ENCODE results near the gene RAPSN.

Gene RAPSN

DNA sequence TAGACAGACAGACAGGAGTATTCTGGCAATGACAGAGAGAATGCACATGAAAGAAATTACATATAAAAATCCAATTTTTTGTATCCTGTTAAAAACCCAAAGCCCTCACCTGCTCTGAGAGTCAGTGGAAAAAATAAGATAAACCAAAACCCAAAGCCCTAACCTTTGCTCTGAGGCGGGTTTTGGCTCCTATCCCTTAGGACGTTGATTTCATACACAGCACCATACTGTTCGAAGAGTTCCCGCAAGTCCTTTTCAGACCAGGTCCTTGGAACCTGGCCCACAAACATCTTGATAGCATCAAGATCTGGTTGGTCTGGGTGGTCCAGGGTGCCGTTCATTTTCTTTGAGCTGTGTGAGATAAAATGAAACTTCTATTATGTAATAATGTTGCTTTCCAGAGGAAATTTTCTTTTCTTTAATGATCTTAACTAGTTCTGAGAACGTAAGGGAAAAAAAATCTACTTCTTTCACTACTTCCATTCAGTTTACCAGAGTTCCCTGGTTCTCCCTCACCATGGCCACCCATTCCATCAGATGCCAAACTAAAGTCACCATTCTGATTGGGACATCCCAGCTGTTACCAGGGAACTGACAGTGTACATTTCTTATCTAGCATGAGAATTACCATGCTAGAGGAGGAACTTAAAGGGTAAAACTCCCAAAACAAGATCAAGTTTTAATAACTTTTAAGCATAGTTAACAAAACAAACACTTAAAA is 39.9 kb upstream of the RAPSN start:
- no peaks in the 10 kb centered on the region for H4K20me1 ChIP-seq (ENCODE audit: control insufficient read depth, insufficient read depth, low read depth, low read length)
- H3K4me2 ChIP-seq (ENCODE audit: low read length), result no peak overlapping the region
- TF ChIP-seq, protein P1, sequence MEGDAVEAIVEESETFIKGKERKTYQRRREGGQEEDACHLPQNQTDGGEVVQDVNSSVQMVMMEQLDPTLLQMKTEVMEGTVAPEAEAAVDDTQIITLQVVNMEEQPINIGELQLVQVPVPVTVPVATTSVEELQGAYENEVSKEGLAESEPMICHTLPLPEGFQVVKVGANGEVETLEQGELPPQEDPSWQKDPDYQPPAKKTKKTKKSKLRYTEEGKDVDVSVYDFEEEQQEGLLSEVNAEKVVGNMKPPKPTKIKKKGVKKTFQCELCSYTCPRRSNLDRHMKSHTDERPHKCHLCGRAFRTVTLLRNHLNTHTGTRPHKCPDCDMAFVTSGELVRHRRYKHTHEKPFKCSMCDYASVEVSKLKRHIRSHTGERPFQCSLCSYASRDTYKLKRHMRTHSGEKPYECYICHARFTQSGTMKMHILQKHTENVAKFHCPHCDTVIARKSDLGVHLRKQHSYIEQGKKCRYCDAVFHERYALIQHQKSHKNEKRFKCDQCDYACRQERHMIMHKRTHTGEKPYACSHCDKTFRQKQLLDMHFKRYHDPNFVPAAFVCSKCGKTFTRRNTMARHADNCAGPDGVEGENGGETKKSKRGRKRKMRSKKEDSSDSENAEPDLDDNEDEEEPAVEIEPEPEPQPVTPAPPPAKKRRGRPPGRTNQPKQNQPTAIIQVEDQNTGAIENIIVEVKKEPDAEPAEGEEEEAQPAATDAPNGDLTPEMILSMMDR (IDR thresholded peaks at IDR 0.05; ENCODE audit: low read depth, low read length, poor library complexity, severe bottlenecking), result no peak
- no peak for TF ChIP-seq EZH2phosphoT487 (IDR thresholded peaks at IDR 0.05; ENCODE audit: borderline replicate concordance, low read length)
- H3F3A ChIP-seq (ENCODE audit: control insufficient read depth, insufficient read depth), result no peaks in the 10 kb centered on the region
- no peaks in the 10 kb centered on the region for H3K27me3 ChIP-seq (ENCODE audit: control insufficient read depth, low read length)
- H3K79me2 ChIP-seq (ENCODE audit: control insufficient read depth, low read length), result peaks cover 45% of the 10 kb centered on the region
- no peaks in the 10 kb centered on the region for H3K4me1 ChIP-seq (ENCODE audit: control insufficient read depth, low read length)
- H3K9me3 ChIP-seq (ENCODE audit: control insufficient read depth, insufficient read depth, low read length), result no peaks in the 10 kb centered on the region
- peaks cover 74% of the 10 kb centered on the region for H3K36me3 ChIP-seq (ENCODE audit: control insufficient read depth, low read length)
- H3K4me3 ChIP-seq (ENCODE audit: low read length), result no peak overlapping the region
- no peaks in the 10 kb centered on the region for H3K9me2 ChIP-seq (replicated peaks; ENCODE audit: control insufficient read depth, low read length)
- H3K27ac ChIP-seq (ENCODE audit: low read depth, low read length), result no peak overlapping the region

DNA sequence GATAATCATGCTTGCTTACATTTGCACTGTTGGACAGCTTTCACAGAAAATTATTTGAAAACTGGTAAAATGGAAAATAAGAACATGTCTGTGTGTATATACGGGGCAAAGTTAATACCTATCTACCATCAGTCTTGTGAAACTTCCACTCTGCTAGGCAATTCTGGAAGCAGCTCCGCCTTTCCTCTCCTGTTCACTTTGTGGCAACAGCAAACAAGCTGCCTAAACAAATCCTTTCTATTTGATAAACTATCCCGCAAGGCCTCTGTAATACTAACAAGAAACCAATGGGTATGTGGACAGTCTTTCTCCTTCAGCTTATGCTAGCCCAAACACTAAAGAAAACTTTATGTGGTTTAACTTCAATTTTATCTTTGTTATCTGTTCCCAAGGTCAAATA is 39.2 kb upstream of the RAPSN start:
- Histone ChIP-seq H4K20me1 (ENCODE audit: control insufficient read depth, insufficient read depth, low read depth, low read length) (no peaks in the 10 kb centered on the region), H3K4me1 (ENCODE audit: control insufficient read depth, low read length) (no peaks in the 10 kb centered on the region), H3F3A (ENCODE audit: control insufficient read depth, insufficient read depth) (peaks cover 6% of the 10 kb centered on the region), H3K9me3 (ENCODE audit: control insufficient read depth, insufficient read depth, low read length) (no peaks in the 10 kb centered on the region), H3K4me2 (ENCODE audit: low read length) (no peak overlapping the region), H3K79me2 (ENCODE audit: control insufficient read depth, low read length) (peaks cover 40% of the 10 kb centered on the region), H3K27me3 (ENCODE audit: control insufficient read depth, low read length) (no peaks in the 10 kb centered on the region), H3K36me3 (ENCODE audit: control insufficient read depth, low read length) (peaks cover 77% of the 10 kb centered on the region), H3K9me2 (replicated peaks; ENCODE audit: control insufficient read depth, low read length) (no peaks in the 10 kb centered on the region), H3K4me3 (ENCODE audit: low read length) (no peak overlapping the region), H3K27ac (ENCODE audit: low read depth, low read length) (no peak overlapping the region)
- TF ChIP-seq, protein P1 (IDR thresholded peaks at IDR 0.05; ENCODE audit: low read depth, low read length, poor library complexity, severe bottlenecking), result no peak
- no peak for TF ChIP-seq EZH2phosphoT487 (IDR thresholded peaks at IDR 0.05; ENCODE audit: borderline replicate concordance, low read length)

DNA sequence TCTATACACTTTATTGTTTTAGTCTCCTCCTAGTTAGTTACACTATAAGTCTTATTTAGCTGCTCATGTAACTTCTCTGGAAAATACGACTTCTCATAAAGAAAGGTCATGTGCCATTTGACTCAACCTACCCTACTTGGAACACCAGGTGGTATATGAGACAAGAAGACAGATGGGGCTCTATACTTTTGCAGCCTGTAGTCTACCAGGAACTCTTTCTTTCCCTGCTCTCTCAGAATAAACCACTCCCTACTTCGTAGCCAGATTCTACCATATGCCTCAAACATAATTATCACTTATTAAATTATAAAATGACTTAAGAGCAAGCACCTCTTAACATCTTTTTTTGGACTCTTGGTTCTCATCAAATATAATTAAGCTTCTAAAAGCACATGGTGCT is 38.5 kb upstream of the RAPSN start:
- Histone ChIP-seq H3K27ac (ENCODE audit: low read depth, low read length) (no peak overlapping the region), H3K27me3 (ENCODE audit: control insufficient read depth, low read length) (no peaks in the 10 kb centered on the region), H3K4me2 (ENCODE audit: low read length) (no peak overlapping the region), H3F3A (ENCODE audit: control insufficient read depth, insufficient read depth) (peaks cover 7% of the 10 kb centered on the region), H4K20me1 (ENCODE audit: control insufficient read depth, insufficient read depth, low read depth, low read length) (no peaks in the 10 kb centered on the region), H3K4me3 (ENCODE audit: low read length) (no peak overlapping the region), H3K9me3 (ENCODE audit: control insufficient read depth, insufficient read depth, low read length) (no peaks in the 10 kb centered on the region), H3K9me2 (replicated peaks; ENCODE audit: control insufficient read depth, low read length) (no peaks in the 10 kb centered on the region), H3K36me3 (ENCODE audit: control insufficient read depth, low read length) (peaks cover 80% of the 10 kb centered on the region), H3K79me2 (ENCODE audit: control insufficient read depth, low read length) (peaks cover 33% of the 10 kb centered on the region), H3K4me1 (ENCODE audit: control insufficient read depth, low read length) (no peaks in the 10 kb centered on the region)
- TF ChIP-seq EZH2phosphoT487 (IDR thresholded peaks at IDR 0.05; ENCODE audit: borderline replicate concordance, low read length), result no peak
- TF ChIP-seq, protein P1 (IDR thresholded peaks at IDR 0.05; ENCODE audit: low read depth, low read length, poor library complexity, severe bottlenecking), result no peak
